ENCODE data around the gene MSANTD3.

DNA sequence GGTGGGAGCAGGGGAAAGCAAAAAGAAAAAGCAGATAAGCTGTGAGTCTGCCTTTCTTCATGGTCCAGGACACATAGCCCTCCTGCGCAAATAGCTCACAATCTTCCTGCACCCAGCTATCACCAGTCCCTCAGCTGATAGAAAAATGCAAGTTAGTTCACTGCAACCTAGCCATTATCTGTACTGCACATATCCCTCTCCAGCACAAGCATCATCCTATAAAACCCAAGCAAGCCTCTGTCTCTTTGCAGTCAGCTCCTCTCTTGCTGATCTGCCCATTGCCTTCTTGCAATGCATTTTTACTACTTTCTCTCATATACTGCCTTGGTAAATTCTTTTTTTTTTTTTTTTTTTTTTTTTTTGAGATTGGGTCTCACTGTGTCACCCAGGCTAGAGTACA is 20.0 kb upstream of the MSANTD3 start:
- TF ChIP-seq, protein P1, sequence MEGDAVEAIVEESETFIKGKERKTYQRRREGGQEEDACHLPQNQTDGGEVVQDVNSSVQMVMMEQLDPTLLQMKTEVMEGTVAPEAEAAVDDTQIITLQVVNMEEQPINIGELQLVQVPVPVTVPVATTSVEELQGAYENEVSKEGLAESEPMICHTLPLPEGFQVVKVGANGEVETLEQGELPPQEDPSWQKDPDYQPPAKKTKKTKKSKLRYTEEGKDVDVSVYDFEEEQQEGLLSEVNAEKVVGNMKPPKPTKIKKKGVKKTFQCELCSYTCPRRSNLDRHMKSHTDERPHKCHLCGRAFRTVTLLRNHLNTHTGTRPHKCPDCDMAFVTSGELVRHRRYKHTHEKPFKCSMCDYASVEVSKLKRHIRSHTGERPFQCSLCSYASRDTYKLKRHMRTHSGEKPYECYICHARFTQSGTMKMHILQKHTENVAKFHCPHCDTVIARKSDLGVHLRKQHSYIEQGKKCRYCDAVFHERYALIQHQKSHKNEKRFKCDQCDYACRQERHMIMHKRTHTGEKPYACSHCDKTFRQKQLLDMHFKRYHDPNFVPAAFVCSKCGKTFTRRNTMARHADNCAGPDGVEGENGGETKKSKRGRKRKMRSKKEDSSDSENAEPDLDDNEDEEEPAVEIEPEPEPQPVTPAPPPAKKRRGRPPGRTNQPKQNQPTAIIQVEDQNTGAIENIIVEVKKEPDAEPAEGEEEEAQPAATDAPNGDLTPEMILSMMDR (conservative IDR thresholded peaks at IDR 0.05), result no peak
- no peak for TF ChIP-seq EZH2 (IDR thresholded peaks at IDR 0.05; ENCODE audit: low read depth)

All from PC-9 (cell line).